GM12892 (cell line): ENCODE data around the gene APOE.

Experiments
- POLR2A ChIP-seq: IDR thresholded peaks from 2 replicates; pipeline ENCODE4 v1.6.1; 2011; ENCODE audit warnings: low read depth, low read length, control low read depth
- POLR2AphosphoS5 ChIP-seq: IDR thresholded peaks from 2 replicates; pipeline ENCODE4 v1.6.1; 2011; ENCODE audit warnings: low read depth, low read length, control low read depth
- TAF1 ChIP-seq: IDR thresholded peaks from 2 replicates; pipeline ENCODE4 v1.6.1; 2011; ENCODE audit warnings: low read depth, mild to moderate bottlenecking, control low read depth, low read length, borderline replicate concordance

GRCh38 chr19:44905437-44906160 is at the start of gene APOE:
- TF ChIP-seq POLR2A, result no peak
- TF ChIP-seq POLR2AphosphoS5, result no peak
- no peak for TF ChIP-seq TAF1
